IgD-negative memory B cell (primary cell): ENCODE measurements around the gene LSM7. TPM values are rescaled to one million over a fixed set of nuclear protein-coding genes. Genes with fewer than 3 reads are reported as not detected.
A peak's percentile ranks its signal among the peaks of the same experiment; 100 is the strongest.

Source experiments
- H3K27ac Mint-ChIP-seq, 3 donors: one replicate each; pipeline ENCODE4 v1.8.0; 2020 to 2022; ENCODE audit warnings: mild to moderate bottlenecking in 3 of 3, mixed read lengths in 3 of 3, moderate library complexity in 1 of 3
- H3K27me3 Mint-ChIP-seq: one replicate; pipeline ENCODE4 v1.8.0; 2021; ENCODE audit warnings: mixed read lengths
- H3K36me3 Mint-ChIP-seq: one replicate; pipeline ENCODE4 v1.8.0; 2020; ENCODE audit warnings: mild to moderate bottlenecking, mixed read lengths
- H3K4me1 Mint-ChIP-seq, 3 donors: one replicate each; pipeline ENCODE4 v1.8.0; 2020 to 2022; ENCODE audit warnings: mixed read lengths in 3 of 3, mild to moderate bottlenecking in 1 of 3
- H3K4me3 Mint-ChIP-seq, 4 donors: one replicate each; pipeline ENCODE4 v1.8.0; 2020 to 2022; ENCODE audit warnings: mild to moderate bottlenecking in 4 of 4, mixed read lengths in 4 of 4, moderate library complexity in 3 of 4
- H3K9me3 Mint-ChIP-seq, 3 donors: one replicate each; pipeline ENCODE4 v1.8.0; 2020 to 2021; ENCODE audit warnings: mixed read lengths in 3 of 3, mild to moderate bottlenecking in 1 of 3
- polyA plus RNA-seq: library from polyadenylated mRNA; unstranded; fragments of 300-500 nt; fragmentation: Illumina TruSeq; gene quantifications from one replicate; pipeline ENCODE4 v1.2.3, GENCODE V29; 2021

LSM7 gene
- polyA plus RNA-seq, 1 donor from 2014 or later: 308 TPM

GRCh38 chr19:2345794-2346663 lies 17.6 kb upstream of the LSM7 start:
- no peaks in the 10 kb centered on the region for H3K27me3 Mint-ChIP-seq
- no peaks in the 10 kb centered on the region for H3K9me3 Mint-ChIP-seq
- peak overlapping the region in 1 of 4 donors; percentile 66 for H3K4me3 Mint-ChIP-seq
- H3K27ac Mint-ChIP-seq: peak overlapping the region in 2 of 3 donors; percentile 23 to 34
- peaks cover 1% of the 10 kb centered on the region for H3K36me3 Mint-ChIP-seq
- no peaks in the 10 kb centered on the region for H3K4me1 Mint-ChIP-seq

GRCh38 chr19:2345076-2345475 lies 16.7 kb upstream of the LSM7 start:
- no peak overlapping the region for H3K27ac Mint-ChIP-seq
- H3K36me3 Mint-ChIP-seq: peaks cover 1% of the 10 kb centered on the region
- H3K4me3 Mint-ChIP-seq: no peak overlapping the region
- no peaks in the 10 kb centered on the region for H3K9me3 Mint-ChIP-seq
- H3K4me1 Mint-ChIP-seq: no peaks in the 10 kb centered on the region
- H3K27me3 Mint-ChIP-seq: no peaks in the 10 kb centered on the region

GRCh38 chr19:2344381-2344870 lies 16.0 kb upstream of the LSM7 start:
- H3K27ac Mint-ChIP-seq: no peak overlapping the region
- peaks cover 1% of the 10 kb centered on the region for H3K36me3 Mint-ChIP-seq
- H3K9me3 Mint-ChIP-seq: no peaks in the 10 kb centered on the region
- no peaks in the 10 kb centered on the region for H3K4me1 Mint-ChIP-seq
- H3K4me3 Mint-ChIP-seq: no peak overlapping the region
- no peaks in the 10 kb centered on the region for H3K27me3 Mint-ChIP-seq

- Mint-ChIP-seq H3K27ac (no peak overlapping the region), H3K27me3 (no peaks in the 10 kb centered on the region), H3K9me3 (no peaks in the 10 kb centered on the region), H3K4me1 (no peaks in the 10 kb centered on the region), H3K4me3 (no peak overlapping the region), H3K36me3 (peaks cover 1% of the 10 kb centered on the region)
Observed at GRCh38 chr19:2343289-2343982, 15.1 kb upstream of the LSM7 start.

- no peak overlapping the region for H3K27ac Mint-ChIP-seq
- H3K36me3 Mint-ChIP-seq: peaks cover 1% of the 10 kb centered on the region
Observed at GRCh38 chr19:2342656-2343288, 14.4 kb upstream of the LSM7 start.

GRCh38 chr19:2341982-2342381 lies 13.6 kb upstream of the LSM7 start:
- H3K4me3 Mint-ChIP-seq: no peak overlapping the region
- no peak overlapping the region for H3K27ac Mint-ChIP-seq
- H3K4me1 Mint-ChIP-seq: peaks cover 0 to 2% (median 2%) of the 10 kb centered on the region in 3 donors
- H3K36me3 Mint-ChIP-seq: peaks cover 4% of the 10 kb centered on the region
- H3K27me3 Mint-ChIP-seq: no peaks in the 10 kb centered on the region
- H3K9me3 Mint-ChIP-seq: no peaks in the 10 kb centered on the region

More at GRCh38 chr19:2342656-2343288, 14.4 kb upstream of the LSM7 start:
- Mint-ChIP-seq H3K27me3 (no peaks in the 10 kb centered on the region), H3K4me3 (no peak overlapping the region), H3K9me3 (no peaks in the 10 kb centered on the region), H3K4me1 (no peaks in the 10 kb centered on the region)

- Mint-ChIP-seq H3K4me1 (peaks cover 2 to 3% (median 3%) of the 10 kb centered on the region in 3 donors), H3K4me3 (no peak overlapping the region), H3K36me3 (peaks cover 4% of the 10 kb centered on the region), H3K27ac (no peak overlapping the region), H3K27me3 (no peaks in the 10 kb centered on the region), H3K9me3 (no peaks in the 10 kb centered on the region)
Observed at GRCh38 chr19:2341244-2341751, 12.9 kb upstream of the LSM7 start.

GRCh38 chr19:2340496-2341243 lies 12.3 kb upstream of the LSM7 start:
- Mint-ChIP-seq H3K9me3 (no peaks in the 10 kb centered on the region), H3K27ac (no peak overlapping the region), H3K36me3 (peaks cover 4% of the 10 kb centered on the region), H3K4me1 (peaks cover 8 to 10% (median 9%) of the 10 kb centered on the region in 3 donors), H3K4me3 (no peak overlapping the region), H3K27me3 (no peaks in the 10 kb centered on the region)

- H3K4me3 Mint-ChIP-seq: no peak overlapping the region
- no peak overlapping the region for H3K27ac Mint-ChIP-seq
Observed at GRCh38 chr19:2339644-2340310, 11.4 kb upstream of the LSM7 start.

GRCh38 chr19:2338751-2339643 lies 10.6 kb upstream of the LSM7 start:
- no peak overlapping the region for H3K4me3 Mint-ChIP-seq
- H3K9me3 Mint-ChIP-seq: no peaks in the 10 kb centered on the region
- H3K36me3 Mint-ChIP-seq: peaks cover 4% of the 10 kb centered on the region
- peaks cover 8 to 10% (median 9%) of the 10 kb centered on the region in 3 donors for H3K4me1 Mint-ChIP-seq
- H3K27ac Mint-ChIP-seq: no peak overlapping the region
- no peaks in the 10 kb centered on the region for H3K27me3 Mint-ChIP-seq

More at GRCh38 chr19:2339644-2340310, 11.4 kb upstream of the LSM7 start:
- H3K27me3 Mint-ChIP-seq: no peaks in the 10 kb centered on the region
- no peaks in the 10 kb centered on the region for H3K9me3 Mint-ChIP-seq
- H3K36me3 Mint-ChIP-seq: peaks cover 4% of the 10 kb centered on the region
- H3K4me1 Mint-ChIP-seq: peaks cover 8 to 10% (median 9%) of the 10 kb centered on the region in 3 donors

- Mint-ChIP-seq H3K36me3 (peaks cover 3% of the 10 kb centered on the region), H3K4me3 (no peak overlapping the region)
Observed at GRCh38 chr19:2338055-2338615, 9.7 kb upstream of the LSM7 start.

GRCh38 chr19:2337329-2337707 lies 8.9 kb upstream of the LSM7 start:
- Mint-ChIP-seq H3K27me3 (no peaks in the 10 kb centered on the region), H3K4me3 (no peak overlapping the region), H3K27ac (peak overlapping the region in 1 of 3 donors; percentile 73), H3K4me1 (peaks cover 11 to 19% (median 18%) of the 10 kb centered on the region in 3 donors), H3K36me3 (peaks cover 3% of the 10 kb centered on the region), H3K9me3 (no peaks in the 10 kb centered on the region)

More at GRCh38 chr19:2338055-2338615, 9.7 kb upstream of the LSM7 start:
- Mint-ChIP-seq H3K27ac (peak overlapping the region in 1 of 3 donors; percentile 73), H3K4me1 (peaks cover 9 to 16% (median 16%) of the 10 kb centered on the region in 3 donors), H3K27me3 (no peaks in the 10 kb centered on the region), H3K9me3 (no peaks in the 10 kb centered on the region)
